H1 (cell line): ENCODE results near the gene PYGL. TPM values are rescaled to one million over a fixed set of nuclear protein-coding genes. Genes with fewer than 3 reads are reported as not detected.

Experiments
- CTCF ChIA-PET: fragments of 300-600 bp; sonication (Branson Sonifier 250); formaldehyde crosslinking; loops from one replicate; lab custom pipeline; 2021; ENCODE audit not compliant: partially characterized antibody; lab: Charles Lee
- POLR2A ChIA-PET: fragments of 300-600 bp; sonication (Branson Sonifier 250); formaldehyde crosslinking; loops from one replicate; lab custom pipeline; 2021; ENCODE audit warnings: inconsistent platforms; ENCODE audit not compliant: partially characterized antibody; lab: Charles Lee
- DNase-seq, 2 experiments: peaks; one replicate each; pipeline versions ENCODE4 v3.0.0 to v3.0.0-alpha.2; 2010 to 2022; ENCODE audit warnings: low spot score in 2 of 2, low read depth in 1 of 2, mixed read lengths in 1 of 2
- FAIRE-seq: peaks from 2 replicates; lab custom pipeline; 2011; peaks lifted over from hg19 to GRCh38; lab: Jason Lieb, UNC
- H2AFZ ChIP-seq: 2 replicates; pipeline ENCODE4 v1.8.1; 2012; ENCODE audit warnings: low read length, inconsistent platforms
- H2AK5ac ChIP-seq: 2 replicates; pipeline ENCODE4 v1.6.1; 2013; ENCODE audit warnings: low read depth, low read length
- H2BK120ac ChIP-seq: replicated peaks from 2 replicates; pipeline ENCODE3; 2013; ENCODE audit warnings: low read depth, low read length, inconsistent platforms
- H2BK12ac ChIP-seq: 2 replicates; pipeline ENCODE4 v1.6.1; 2013; ENCODE audit warnings: low read depth, low read length
- H2BK15ac ChIP-seq: 2 replicates; pipeline ENCODE4 v1.6.1; 2013; ENCODE audit warnings: low read length
- H2BK20ac ChIP-seq: 2 replicates; pipeline ENCODE4 v1.6.1; 2013; ENCODE audit warnings: low read length
- H2BK5ac ChIP-seq: 2 replicates; pipeline ENCODE4 v1.6.1; 2013; ENCODE audit warnings: low read depth, low read length
- H3K14ac ChIP-seq: 2 replicates; pipeline ENCODE4 v1.6.1; 2013; ENCODE audit warnings: inconsistent platforms; ENCODE audit not compliant: insufficient read length
- H3K18ac ChIP-seq: 2 replicates; pipeline ENCODE4 v1.6.1; 2013; ENCODE audit warnings: low read length; ENCODE audit errors: extremely low read depth
- H3K23ac ChIP-seq: 2 replicates; pipeline ENCODE4 v1.6.1; 2013; ENCODE audit warnings: inconsistent platforms; ENCODE audit not compliant: insufficient read length
- H3K23me2 ChIP-seq: 2 replicates; pipeline ENCODE4 v1.6.1; 2013; ENCODE audit warnings: low read depth, low read length
- H3K27ac ChIP-seq: 2 replicates; pipeline ENCODE4 v1.6.1; 2011; ENCODE audit warnings: low read depth, low read length, inconsistent platforms
- H3K27me3 ChIP-seq, 4 experiments: replicated peaks in 1 of 4; 1 replicate in 1 of 4; 2 replicates in 3 of 4; pipeline versions ENCODE4 v1.6.1 to v1.8.1; 2011 to 2013; ENCODE audit warnings: low read length in 3 of 4, mild to moderate bottlenecking in 3 of 4, inconsistent platforms in 2 of 4, mixed read lengths in 2 of 4, moderate library complexity in 1 of 4; ENCODE audit not compliant: control insufficient read depth in 3 of 4, insufficient read depth in 3 of 4; ENCODE audit errors: extremely low read depth in 1 of 4
- H3K36me3 ChIP-seq, 4 experiments: 2 replicates each; pipeline versions ENCODE4 v1.6.1 to v1.8.1; 2011 to 2013; ENCODE audit warnings: mild to moderate bottlenecking in 4 of 4, low read length in 3 of 4, moderate library complexity in 2 of 4, control low read depth in 1 of 4, inconsistent platforms in 1 of 4; ENCODE audit not compliant: insufficient read depth in 4 of 4, control insufficient read depth in 2 of 4
- H3K4ac ChIP-seq: replicated peaks from 2 replicates; pipeline ENCODE3; 2013; ENCODE audit warnings: low read length, low read depth, mixed read lengths, inconsistent platforms; ENCODE audit not compliant: insufficient read length
- H3K4me1 ChIP-seq, 4 experiments: replicated peaks in 1 of 4; 1 replicate in 1 of 4; 2 replicates in 3 of 4; pipeline versions ENCODE4 v1.6.1 to v1.8.1; 2011 to 2013; ENCODE audit warnings: low read length in 3 of 4, inconsistent platforms in 2 of 4, mixed read lengths in 1 of 4; ENCODE audit not compliant: insufficient read depth in 4 of 4, control insufficient read depth in 3 of 4
- H3K4me2 ChIP-seq, 2 experiments: 2 replicates each; pipeline versions ENCODE4 v1.6.1 to v1.8.1; 2011 to 2013; ENCODE audit warnings: low read depth in 2 of 2, low read length in 2 of 2, control low read depth in 1 of 2, inconsistent platforms in 1 of 2, mild to moderate bottlenecking in 1 of 2; ENCODE audit not compliant: insufficient read depth in 1 of 2
- H3K4me3 ChIP-seq, 4 experiments: fragments of 200-600, 300-600 bp in 1 of 4; sonication (generic), shearing (Covaris generic), sonication (Bioruptor Twin) in 1 of 4; 2 replicates each; pipeline versions ENCODE4 v1.5.1 to v1.8.1; 2011 to 2016; ENCODE audit warnings: low read length in 4 of 4, low read depth in 3 of 4, control low read depth in 2 of 4, inconsistent platforms in 2 of 4, mild to moderate bottlenecking in 2 of 4, mixed read lengths in 1 of 4, moderate library complexity in 1 of 4; ENCODE audit not compliant: insufficient read depth in 2 of 4; ENCODE audit errors: extremely low read depth in 1 of 4
- H3K56ac ChIP-seq: replicated peaks from 2 replicates; pipeline ENCODE3; 2013; ENCODE audit warnings: low read depth, mild to moderate bottlenecking, mixed read lengths, low read length, inconsistent platforms; ENCODE audit not compliant: insufficient read length
- H3K79me1 ChIP-seq: 2 replicates; pipeline ENCODE4 v1.6.1; 2013; ENCODE audit warnings: low read depth, low read length, control low read depth
- H3K79me2 ChIP-seq, 2 experiments: 2 replicates each; pipeline versions ENCODE4 v1.6.1 to v1.8.1; 2012 to 2013; ENCODE audit warnings: low read length in 2 of 2, mild to moderate bottlenecking in 2 of 2, inconsistent platforms in 1 of 2; ENCODE audit not compliant: insufficient read depth in 2 of 2, control insufficient read depth in 1 of 2
- H3K9ac ChIP-seq, 4 experiments: replicated peaks in 1 of 4; 1 replicate in 1 of 4; 2 replicates in 3 of 4; pipeline versions ENCODE4 v1.6.1 to v1.8.1; 2011 to 2013; ENCODE audit warnings: low read depth in 3 of 4, low read length in 3 of 4, control low read depth in 2 of 4, mild to moderate bottlenecking in 2 of 4, moderate library complexity in 2 of 4, inconsistent platforms in 1 of 4; ENCODE audit errors: extremely low read depth in 1 of 4
- H3K9me3 ChIP-seq, 2 experiments: 2 replicates each; pipeline versions ENCODE4 v1.6.1 to v1.8.1; 2012 to 2013; ENCODE audit warnings: mild to moderate bottlenecking in 2 of 2, moderate library complexity in 2 of 2, control low read depth in 1 of 2, inconsistent platforms in 1 of 2, low read depth in 1 of 2, low read length in 1 of 2, mixed read lengths in 1 of 2; ENCODE audit not compliant: insufficient read depth in 2 of 2
- H4K20me1 ChIP-seq, 2 experiments: replicated peaks in 1 of 2; 2 replicates each; pipeline versions ENCODE3 to v1.8.1; 2011 to 2013; ENCODE audit warnings: inconsistent platforms in 2 of 2, low read length in 2 of 2, mild to moderate bottlenecking in 1 of 2; ENCODE audit not compliant: insufficient read depth in 2 of 2, control insufficient read depth in 1 of 2
- H4K5ac ChIP-seq: 2 replicates; pipeline ENCODE4 v1.6.1; 2013; ENCODE audit warnings: low read length, low read depth, mixed read lengths, inconsistent platforms; ENCODE audit not compliant: insufficient read length
- H4K8ac ChIP-seq: 2 replicates; pipeline ENCODE4 v1.8.0; 2013; ENCODE audit warnings: mild to moderate bottlenecking, moderate library complexity, low read length, inconsistent platforms; ENCODE audit not compliant: insufficient read depth; ENCODE audit errors: extremely low read depth
- H4K91ac ChIP-seq: replicated peaks from 2 replicates; pipeline ENCODE3; 2013; ENCODE audit warnings: low read length, mixed read lengths, inconsistent platforms; ENCODE audit not compliant: insufficient read length
- ATF2 ChIP-seq: IDR thresholded peaks from 2 replicates; pipeline ENCODE4 v1.6.1; 2012; ENCODE audit warnings: low read length, inconsistent platforms
- BACH1 ChIP-seq: IDR thresholded peaks from 2 replicates; pipeline ENCODE4 v1.6.1; 2012; ENCODE audit warnings: low read length, improper control_type of control experiment
- CBX5 ChIP-seq: fragments of 300-800, 300-1000 bp; sonication (generic); IDR thresholded peaks from 2 replicates; pipeline ENCODE4 v1.7.1; 2016; ENCODE audit warnings: antibody characterized with exemption, low read length, low read depth
- GABPA ChIP-seq: IDR thresholded peaks from 2 replicates; pipeline ENCODE4 v1.6.1; 2011; ENCODE audit warnings: mild to moderate bottlenecking, low read length, moderate library complexity, borderline replicate concordance; ENCODE audit not compliant: insufficient read depth
- GTF2F1 ChIP-seq: IDR thresholded peaks from 2 replicates; pipeline ENCODE4 v1.6.1; 2012; ENCODE audit warnings: low read depth, low read length, improper control_type of control experiment, borderline replicate concordance
- KDM5A ChIP-seq: fragments of 200-600 bp; IDR thresholded peaks from 2 replicates; pipeline ENCODE4 v1.7.1; 2012; ENCODE audit warnings: mild to moderate bottlenecking, low read length, inconsistent platforms, mixed read lengths
- PHF8 ChIP-seq: fragments of 200-600 bp; sonication (generic); conservative IDR thresholded peaks from 2 replicates; pipeline ENCODE4 v1.7.1; 2012; ENCODE audit warnings: low read depth, mild to moderate bottlenecking, inconsistent platforms, low read length, moderate library complexity
- RNF2 ChIP-seq: fragments of 200-900, 300-1000 bp; sonication (generic); IDR thresholded peaks from 2 replicates; pipeline ENCODE4 v1.7.1; 2016; ENCODE audit warnings: borderline replicate concordance, low read depth, mild to moderate bottlenecking, antibody characterized with exemption, low read length; ENCODE audit not compliant: poor library complexity, severe bottlenecking; ENCODE audit errors: missing control alignments
- WGBS, 2 experiments: shearing (Covaris generic) in 1 of 2; methylation state at CpG; one replicate each; pipeline versions ENCODE4 v1.1.6 to v1.1.7; 2013 to 2015; ENCODE audit warnings: low lambda C conversion rate in 2 of 2, mixed read lengths in 2 of 2, inconsistent platforms in 1 of 2, low coverage in 1 of 2, missing lambda C conversion rate in 1 of 2; ENCODE audit not compliant: insufficient replicate concordance in 2 of 2, insufficient coverage in 1 of 2, insufficient read length in 1 of 2; ENCODE audit errors: extremely low coverage in 1 of 2, missing lambda C conversion rate in 1 of 2; 5-methylcytosine and 5-hydroxymethylcytosine counted together
- polyA plus RNA-seq, 7 experiments: library from polyadenylated mRNA; depleted of rRNA in 3 of 7; stranded (reverse) in 5 of 7; unstranded in 2 of 7; fragments of >200 nt in 5 of 7; fragments of 200-250 nt in 2 of 7; gene quantifications; 1 replicate in 5 of 7; 2 replicates in 1 of 7; 4 replicates in 1 of 7; pipeline versions ENCODE4 v1.2.1 to v1.2.3, GENCODE V29; 2011 to 2013; ENCODE audit warnings: missing spikeins in 2 of 7, mixed read lengths in 2 of 7
- total RNA-seq: library from RNA; stranded (reverse); fragmentation: NEBNext Ultra II Directional; extraction: Animal tissue kit (Norgen Biotek cat#: 25700); gene quantifications from 2 replicates; pipeline ENCODE4 v1.2.1, GENCODE V29; 2021

The PYGL gene
- total and polyA plus RNA-seq, 2 of the 8 experiments (the other 6 are each of a cell fraction or from before 2014, with no cell fraction given): 26.1 to 50.5 TPM

- CTCF ChIA-PET: interaction anchor here (0.9 to 1.1 kb wide), 2 partner anchors 25 to 65 kb away, joined by 3 to 4 read pairs; no protein-coding TSS in a partner anchor
Measured at GRCh38 chr14:50924236-50924635, 20.0 kb downstream of the PYGL start.

More at GRCh38 chr14:50924236-50924635, 20.0 kb downstream of the PYGL start:
- H3K27ac ChIP-seq: no peak overlapping the region
- no peak overlapping the region for H3K4me3 ChIP-seq
- no peak overlapping the region for H4K5ac ChIP-seq
- H4K91ac ChIP-seq: no peak overlapping the region
- H2BK15ac ChIP-seq: no peak overlapping the region
- no peaks in the 10 kb centered on the region; the same call in 1 of the 2 replicates for H3K23me2 ChIP-seq
- no peaks in the 10 kb centered on the region for H3K9me3 ChIP-seq
- H4K20me1 ChIP-seq: no peaks in the 10 kb centered on the region
- H3K4me2 ChIP-seq: no peak overlapping the region
- no peaks in the 10 kb centered on the region for H3K79me1 ChIP-seq
- no peak overlapping the region for H3K18ac ChIP-seq
- H2AK5ac ChIP-seq: no peak overlapping the region
- no peak overlapping the region for H3K23ac ChIP-seq
- H3K56ac ChIP-seq: no peak overlapping the region
- H3K79me2 ChIP-seq: no peaks in the 10 kb centered on the region
- DNase-seq: no peak
- no peaks in the 10 kb centered on the region for H3K27me3 ChIP-seq
- no peak overlapping the region for H3K14ac ChIP-seq
- no peak for TF ChIP-seq GTF2F1
- no peak for TF ChIP-seq PHF8
- no peak for TF ChIP-seq RNF2
- no peak for TF ChIP-seq ATF2
- no peak for TF ChIP-seq GABPA
- no peak for TF ChIP-seq CBX5
- no peak for TF ChIP-seq KDM5A
- TF ChIP-seq BACH1: no peak
- TF ChIP-seq, all 59 proteins: peak for 0
- Histone ChIP-seq H2AFZ (no peak overlapping the region), H3K36me3 (peaks cover 0 to 8% (median 4%) of the 10 kb centered on the region in 4 experiments; a peak in 4 of 8 replicates), H4K8ac (no peak overlapping the region), H2BK120ac (no peak overlapping the region), H2BK5ac (no peak overlapping the region), H3K4me1 (peaks cover 0 to 9% (median 1%) of the 10 kb centered on the region in 4 experiments; a peak in 1 of 7 replicates), H2BK12ac (no peak overlapping the region), H2BK20ac (no peak overlapping the region), H3K4ac (no peak overlapping the region), H3K9ac (no peak overlapping the region)
- WGBS, 2 experiments: 87% methylated on average over 6 of the region's 6 CpGs; no CpG with 5 or more reads in 1 of the 2 experiments
- FAIRE-seq: no peak
- POLR2A ChIA-PET: no interaction called here
